ENCODE data around the gene USP21. TPM values are rescaled to one million over a fixed set of nuclear protein-coding genes. Genes with fewer than 3 reads are reported as not detected.

Gene USP21
- polyA plus RNA-seq, 1 donor (not counting 4 experiments of a cell fraction or from before 2014, with no cell fraction given) = 9.5 TPM

DNA sequence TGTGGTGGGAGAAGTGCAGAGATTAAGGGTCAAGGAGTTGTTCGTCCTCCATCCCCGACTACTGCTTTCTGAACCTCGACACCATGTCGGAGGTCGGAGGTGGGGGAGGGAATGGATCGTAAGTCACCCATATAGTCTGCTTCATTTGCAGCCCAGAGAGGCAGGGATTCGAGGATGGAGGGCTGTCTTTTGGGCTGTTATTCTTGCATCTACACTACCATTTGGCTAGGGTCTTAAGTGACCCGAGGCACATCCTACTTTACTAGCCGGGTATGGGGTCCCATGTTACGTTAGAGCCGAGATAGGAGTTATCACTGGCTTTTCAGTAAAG, 578 bp downstream of the USP21 start:
- DNase-seq (ENCODE audit: low read depth, low spot score) = no peak
- Histone ChIP-seq H3K4me1 (ENCODE audit: control insufficient read depth, extremely low read depth, insufficient read depth, low read length) (peaks cover 22% of the 10 kb centered on the region), H3K4me2 (ENCODE audit: control insufficient read depth, extremely low read depth, insufficient read depth, low read depth, low read length) (peak overlapping the region; percentile 92), H3K9ac (ENCODE audit: control insufficient read depth, extremely low read depth, insufficient read depth, low read length) (peak overlapping the region; percentile 91), H2AFZ (ENCODE audit: control insufficient read depth, low read length) (peak overlapping the region; percentile 29), H3K9me1 (ENCODE audit: control insufficient read depth, extremely low read depth, insufficient read depth, low read length) (no peaks in the 10 kb centered on the region), H3K9me3 (ENCODE audit: control insufficient read depth, low read depth, low read length) (no peaks in the 10 kb centered on the region), H4K20me1 (ENCODE audit: control insufficient read depth, extremely low read depth, insufficient read depth, low read length) (no peaks in the 10 kb centered on the region), H3K27ac (ENCODE audit: control insufficient read depth, insufficient read depth, low read length) (peak overlapping the region; percentile 84), H3K27me3 (ENCODE audit: control insufficient read depth, extremely low read depth, insufficient read depth, low read length) (no peaks in the 10 kb centered on the region), H3K4me3 (ENCODE audit: control insufficient read depth in 2 of 3, extremely low read depth in 1 of 3, insufficient read depth in 2 of 3, low read depth in 1 of 3, low read length in 3 of 3) (peak overlapping the region; percentile 73 to 89 (median 74)), H3K36me3 (ENCODE audit: control insufficient read depth in 2 of 2, extremely low read depth in 1 of 2, insufficient read depth in 2 of 2, low read length in 2 of 2) (peaks cover 9 to 33% of the 10 kb centered on the region in 2 experiments), H3K79me2 (ENCODE audit: control insufficient read depth, insufficient read depth, low read length) (peaks cover 15% of the 10 kb centered on the region)
- no peak for FAIRE-seq
- dilution Hi-C loops (cut with MboI; ENCODE audit: extremely low pct_ligation_motif_present, low sequenced_read_pairs) = no loop called here
- TF ChIP-seq EZH2 (IDR thresholded peaks at IDR 0.05; ENCODE audit: low read length) = no peak

DNA sequence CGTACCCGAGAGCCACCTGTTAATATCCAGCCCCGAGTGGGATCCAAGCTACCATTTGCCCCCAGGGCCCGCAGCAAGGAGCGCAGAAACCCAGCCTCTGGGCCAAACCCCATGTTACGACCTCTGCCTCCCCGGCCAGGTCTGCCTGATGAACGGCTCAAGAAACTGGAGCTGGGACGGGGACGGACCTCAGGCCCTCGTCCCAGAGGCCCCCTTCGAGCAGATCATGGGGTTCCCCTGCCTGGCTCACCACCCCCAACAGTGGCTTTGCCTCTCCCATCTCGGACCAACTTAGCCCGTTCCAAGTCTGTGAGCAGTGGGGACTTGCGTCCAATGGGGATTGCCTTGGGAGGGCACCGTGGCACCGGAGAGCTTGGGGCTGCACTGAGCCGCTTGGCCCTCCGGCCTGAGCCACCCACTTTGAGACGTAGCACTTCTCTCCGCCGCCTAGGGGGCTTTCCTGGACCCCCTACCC, 1.4 kb downstream of the USP21 start:
- dilution Hi-C loops (cut with MboI; ENCODE audit: extremely low pct_ligation_motif_present, low sequenced_read_pairs) = no loop called here
- H3K4me3 ChIP-seq (ENCODE audit: control insufficient read depth in 2 of 3, extremely low read depth in 1 of 3, insufficient read depth in 2 of 3, low read depth in 1 of 3, low read length in 3 of 3) = no peak overlapping the region
- TF ChIP-seq, protein P1, sequence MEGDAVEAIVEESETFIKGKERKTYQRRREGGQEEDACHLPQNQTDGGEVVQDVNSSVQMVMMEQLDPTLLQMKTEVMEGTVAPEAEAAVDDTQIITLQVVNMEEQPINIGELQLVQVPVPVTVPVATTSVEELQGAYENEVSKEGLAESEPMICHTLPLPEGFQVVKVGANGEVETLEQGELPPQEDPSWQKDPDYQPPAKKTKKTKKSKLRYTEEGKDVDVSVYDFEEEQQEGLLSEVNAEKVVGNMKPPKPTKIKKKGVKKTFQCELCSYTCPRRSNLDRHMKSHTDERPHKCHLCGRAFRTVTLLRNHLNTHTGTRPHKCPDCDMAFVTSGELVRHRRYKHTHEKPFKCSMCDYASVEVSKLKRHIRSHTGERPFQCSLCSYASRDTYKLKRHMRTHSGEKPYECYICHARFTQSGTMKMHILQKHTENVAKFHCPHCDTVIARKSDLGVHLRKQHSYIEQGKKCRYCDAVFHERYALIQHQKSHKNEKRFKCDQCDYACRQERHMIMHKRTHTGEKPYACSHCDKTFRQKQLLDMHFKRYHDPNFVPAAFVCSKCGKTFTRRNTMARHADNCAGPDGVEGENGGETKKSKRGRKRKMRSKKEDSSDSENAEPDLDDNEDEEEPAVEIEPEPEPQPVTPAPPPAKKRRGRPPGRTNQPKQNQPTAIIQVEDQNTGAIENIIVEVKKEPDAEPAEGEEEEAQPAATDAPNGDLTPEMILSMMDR (optimal IDR thresholded peaks at IDR 0.05 in 1 of 3, IDR thresholded peaks at IDR 0.05 in 1 of 3, conservative IDR thresholded peaks at IDR 0.05 in 1 of 3; ENCODE audit: extremely low read depth in 1 of 3, insufficient read depth in 2 of 3, low read length in 3 of 3) = no peak
- peaks cover 26% of the 10 kb centered on the region for H3K4me1 ChIP-seq (ENCODE audit: control insufficient read depth, extremely low read depth, insufficient read depth, low read length)
- peaks cover 9 to 33% of the 10 kb centered on the region in 2 experiments for H3K36me3 ChIP-seq (ENCODE audit: control insufficient read depth in 2 of 2, extremely low read depth in 1 of 2, insufficient read depth in 2 of 2, low read length in 2 of 2)
- no peak overlapping the region for H2AFZ ChIP-seq (ENCODE audit: control insufficient read depth, low read length)
- no peak overlapping the region for H3K4me2 ChIP-seq (ENCODE audit: control insufficient read depth, extremely low read depth, insufficient read depth, low read depth, low read length)
- no peak for FAIRE-seq
- no peaks in the 10 kb centered on the region for H3K9me1 ChIP-seq (ENCODE audit: control insufficient read depth, extremely low read depth, insufficient read depth, low read length)
- no peaks in the 10 kb centered on the region for H3K9me3 ChIP-seq (ENCODE audit: control insufficient read depth, low read depth, low read length)
- H3K27ac ChIP-seq (ENCODE audit: control insufficient read depth, insufficient read depth, low read length) = no peak overlapping the region
- H3K9ac ChIP-seq (ENCODE audit: control insufficient read depth, extremely low read depth, insufficient read depth, low read length) = no peak overlapping the region
- peaks cover 14% of the 10 kb centered on the region for H3K79me2 ChIP-seq (ENCODE audit: control insufficient read depth, insufficient read depth, low read length)
- no peaks in the 10 kb centered on the region for H3K27me3 ChIP-seq (ENCODE audit: control insufficient read depth, extremely low read depth, insufficient read depth, low read length)
- no peak for DNase-seq (ENCODE audit: low read depth, low spot score)
- no peaks in the 10 kb centered on the region for H4K20me1 ChIP-seq (ENCODE audit: control insufficient read depth, extremely low read depth, insufficient read depth, low read length)

DNA sequence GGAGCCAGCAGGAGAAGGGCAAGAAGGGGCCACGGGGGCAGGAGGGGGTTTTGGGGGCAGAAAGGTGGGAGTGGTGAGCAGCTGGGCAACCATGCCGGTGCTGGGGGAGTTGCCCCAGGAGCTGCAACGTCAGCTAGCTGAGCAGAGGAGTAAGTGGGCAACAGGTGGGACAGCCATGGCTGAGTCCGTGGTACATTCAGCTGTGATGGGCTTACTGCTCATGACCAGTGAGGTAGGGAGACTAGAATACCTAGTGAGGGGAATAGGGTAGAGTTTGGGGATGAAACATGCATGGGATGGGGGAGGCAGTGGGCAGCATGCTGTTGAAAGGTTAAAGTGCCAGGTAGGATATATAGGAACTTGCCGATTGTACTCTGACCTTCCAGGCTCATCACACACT, 2.4 kb downstream of the USP21 start:
- H3K79me2 ChIP-seq (ENCODE audit: control insufficient read depth, insufficient read depth, low read length) = peaks cover 14% of the 10 kb centered on the region
- no peaks in the 10 kb centered on the region for H3K27me3 ChIP-seq (ENCODE audit: control insufficient read depth, extremely low read depth, insufficient read depth, low read length)
- TF ChIP-seq, protein P1 (optimal IDR thresholded peaks at IDR 0.05 in 1 of 3, IDR thresholded peaks at IDR 0.05 in 1 of 3, conservative IDR thresholded peaks at IDR 0.05 in 1 of 3; ENCODE audit: extremely low read depth in 1 of 3, insufficient read depth in 2 of 3, low read length in 3 of 3) = no peak
- no peak overlapping the region for H3K9ac ChIP-seq (ENCODE audit: control insufficient read depth, extremely low read depth, insufficient read depth, low read length)
- peaks cover 27% of the 10 kb centered on the region for H3K4me1 ChIP-seq (ENCODE audit: control insufficient read depth, extremely low read depth, insufficient read depth, low read length)
- no peaks in the 10 kb centered on the region for H4K20me1 ChIP-seq (ENCODE audit: control insufficient read depth, extremely low read depth, insufficient read depth, low read length)
- no peaks in the 10 kb centered on the region for H3K9me1 ChIP-seq (ENCODE audit: control insufficient read depth, extremely low read depth, insufficient read depth, low read length)
- H3K9me3 ChIP-seq (ENCODE audit: control insufficient read depth, low read depth, low read length) = no peaks in the 10 kb centered on the region
- DNase-seq (ENCODE audit: low read depth, low spot score) (no peak), FAIRE-seq (no peak)
- H3K4me3 ChIP-seq (ENCODE audit: control insufficient read depth in 2 of 3, extremely low read depth in 1 of 3, insufficient read depth in 2 of 3, low read depth in 1 of 3, low read length in 3 of 3) = no peak overlapping the region
- no peak overlapping the region for H3K27ac ChIP-seq (ENCODE audit: control insufficient read depth, insufficient read depth, low read length)
- H3K36me3 ChIP-seq (ENCODE audit: control insufficient read depth in 2 of 2, extremely low read depth in 1 of 2, insufficient read depth in 2 of 2, low read length in 2 of 2) = peaks cover 9 to 33% of the 10 kb centered on the region in 2 experiments
- no peak overlapping the region for H2AFZ ChIP-seq (ENCODE audit: control insufficient read depth, low read length)
- H3K4me2 ChIP-seq (ENCODE audit: control insufficient read depth, extremely low read depth, insufficient read depth, low read depth, low read length) = no peak overlapping the region
- dilution Hi-C loops (cut with MboI; ENCODE audit: extremely low pct_ligation_motif_present, low sequenced_read_pairs) = no loop called here
